ENCODE measurements around the gene MED23.

The MED23 gene

DNA sequence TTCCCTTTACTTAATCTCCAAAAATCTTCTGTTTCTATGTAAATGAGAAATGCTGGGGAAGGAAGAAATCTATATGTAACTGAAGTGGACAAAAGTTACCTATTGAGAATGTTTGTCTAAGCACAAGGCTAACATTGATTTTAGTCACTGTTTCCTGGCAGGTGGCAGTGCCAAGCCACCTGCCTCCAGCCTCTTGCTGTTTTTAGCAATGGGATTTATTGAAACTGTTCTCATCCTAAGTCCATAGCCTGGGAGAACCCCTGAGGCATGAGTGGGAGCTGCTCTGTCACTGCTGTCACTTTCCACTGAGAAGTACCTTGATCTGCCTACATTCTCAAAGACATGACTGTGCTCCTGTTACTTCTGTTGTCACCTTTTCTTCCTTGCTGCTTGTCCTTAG, 23.7 kb upstream of the MED23 start:
- TF ChIP-seq, protein P1, sequence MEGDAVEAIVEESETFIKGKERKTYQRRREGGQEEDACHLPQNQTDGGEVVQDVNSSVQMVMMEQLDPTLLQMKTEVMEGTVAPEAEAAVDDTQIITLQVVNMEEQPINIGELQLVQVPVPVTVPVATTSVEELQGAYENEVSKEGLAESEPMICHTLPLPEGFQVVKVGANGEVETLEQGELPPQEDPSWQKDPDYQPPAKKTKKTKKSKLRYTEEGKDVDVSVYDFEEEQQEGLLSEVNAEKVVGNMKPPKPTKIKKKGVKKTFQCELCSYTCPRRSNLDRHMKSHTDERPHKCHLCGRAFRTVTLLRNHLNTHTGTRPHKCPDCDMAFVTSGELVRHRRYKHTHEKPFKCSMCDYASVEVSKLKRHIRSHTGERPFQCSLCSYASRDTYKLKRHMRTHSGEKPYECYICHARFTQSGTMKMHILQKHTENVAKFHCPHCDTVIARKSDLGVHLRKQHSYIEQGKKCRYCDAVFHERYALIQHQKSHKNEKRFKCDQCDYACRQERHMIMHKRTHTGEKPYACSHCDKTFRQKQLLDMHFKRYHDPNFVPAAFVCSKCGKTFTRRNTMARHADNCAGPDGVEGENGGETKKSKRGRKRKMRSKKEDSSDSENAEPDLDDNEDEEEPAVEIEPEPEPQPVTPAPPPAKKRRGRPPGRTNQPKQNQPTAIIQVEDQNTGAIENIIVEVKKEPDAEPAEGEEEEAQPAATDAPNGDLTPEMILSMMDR (conservative IDR thresholded peaks at IDR 0.05; ENCODE audit: low read depth, low read length) = no peak
- H3K4me3 ChIP-seq (ENCODE audit: low read length) = no peak overlapping the region
- no peak for DNase-seq (ENCODE audit: low read depth)

DNA sequence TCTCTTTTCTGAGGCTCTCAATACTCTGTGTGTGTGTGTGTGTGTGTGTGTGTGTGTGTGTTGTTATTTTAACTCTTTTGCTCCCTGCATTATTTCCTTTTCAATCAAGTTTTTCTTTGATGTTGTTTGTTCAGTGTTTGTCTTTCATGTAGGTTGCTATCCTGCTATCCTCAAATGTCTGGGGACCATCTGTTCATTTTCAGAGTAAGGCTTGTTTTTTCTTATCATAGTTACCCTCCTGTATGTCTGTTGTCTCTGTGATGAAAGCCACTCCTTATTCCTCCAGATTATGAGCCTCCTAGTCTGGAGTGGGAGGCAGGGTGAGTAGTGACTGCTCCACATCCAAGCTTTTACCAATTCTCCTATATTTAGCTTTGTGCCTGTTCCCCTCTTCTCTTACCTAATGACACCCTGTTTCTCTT, 18.2 kb upstream of the MED23 start:
- TF ChIP-seq, protein P1 (conservative IDR thresholded peaks at IDR 0.05; ENCODE audit: low read depth, low read length) = no peak
- DNase-seq (ENCODE audit: low read depth) = no peak
- H3K4me3 ChIP-seq (ENCODE audit: low read length) = no peak overlapping the region

DNA sequence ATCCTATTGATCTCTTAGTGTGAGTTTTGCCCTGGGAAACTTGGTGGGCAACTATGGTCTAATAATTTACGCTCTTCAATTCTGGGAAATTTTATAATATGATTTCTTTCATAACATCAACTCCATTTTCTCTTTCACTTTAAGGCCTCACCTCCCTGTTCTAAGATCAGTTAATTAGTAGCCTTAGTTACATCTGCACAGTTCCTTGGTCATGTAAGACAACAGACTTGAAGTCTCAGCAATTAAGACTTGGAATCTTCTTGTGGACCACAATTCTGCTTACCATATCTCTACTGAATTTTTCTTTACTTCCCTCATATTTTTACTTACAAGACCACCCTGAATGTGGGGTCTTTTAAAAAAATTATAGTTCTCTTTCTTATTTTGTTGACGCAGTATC, 17.8 kb upstream of the MED23 start:
- TF ChIP-seq, protein P1 (conservative IDR thresholded peaks at IDR 0.05; ENCODE audit: low read depth, low read length) = no peak
- no peak overlapping the region for H3K4me3 ChIP-seq (ENCODE audit: low read length)
- no peak for DNase-seq (ENCODE audit: low read depth)

DNA sequence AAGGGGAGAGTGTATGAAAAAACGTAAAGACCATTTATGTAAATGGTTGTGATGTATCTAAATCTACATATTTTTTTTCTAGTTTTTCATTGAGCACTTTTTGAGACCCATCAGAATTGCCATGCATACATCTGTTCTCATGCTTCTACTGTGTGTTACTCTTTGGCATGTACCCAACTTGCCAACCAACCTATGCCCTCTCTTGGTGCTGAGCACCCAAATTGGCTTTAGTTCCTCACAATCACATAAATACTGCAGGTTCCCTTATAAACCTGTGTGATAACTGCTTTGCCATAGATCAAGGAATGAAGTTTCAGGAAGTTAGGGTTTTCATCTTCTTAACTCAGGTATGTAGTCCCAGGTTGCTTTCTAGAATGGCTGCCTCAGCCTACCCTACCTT, 16.9 kb upstream of the MED23 start:
- TF ChIP-seq, protein P1 (conservative IDR thresholded peaks at IDR 0.05; ENCODE audit: low read depth, low read length) = no peak
- DNase-seq (ENCODE audit: low read depth) = no peak
- no peak overlapping the region for H3K4me3 ChIP-seq (ENCODE audit: low read length)

DNA sequence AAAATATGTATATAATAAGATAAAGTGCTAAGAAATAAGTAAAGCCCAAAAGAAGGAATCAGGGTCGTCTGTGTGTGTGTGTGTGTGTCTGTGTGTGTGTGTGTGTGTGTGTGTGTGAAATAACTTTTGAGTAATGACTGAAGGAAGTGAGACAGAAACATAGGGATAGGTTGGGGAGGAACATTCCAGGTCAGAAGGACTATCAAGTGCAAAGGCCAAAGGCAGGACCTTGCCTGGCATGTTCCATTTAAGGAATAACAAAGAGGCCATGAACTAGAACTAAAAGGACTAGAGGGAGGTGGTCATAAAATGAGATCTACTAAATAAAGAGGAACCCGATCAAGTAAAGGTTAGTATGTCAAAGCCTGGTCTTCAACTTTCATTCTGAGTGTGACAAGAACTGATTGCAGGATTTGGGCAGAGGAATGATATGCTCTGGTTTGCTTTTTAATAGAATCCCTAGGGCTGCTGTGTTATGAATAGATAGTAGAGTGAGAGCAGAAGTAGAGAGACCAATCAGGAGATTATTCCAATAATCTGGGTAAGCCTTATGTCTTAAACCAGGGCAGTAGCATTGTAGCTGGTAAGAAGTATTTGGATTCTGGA, 15.9 kb upstream of the MED23 start:
- no peak overlapping the region for H3K4me3 ChIP-seq (ENCODE audit: low read length)
- DNase-seq (ENCODE audit: low read depth) = no peak
- TF ChIP-seq, protein P1 (conservative IDR thresholded peaks at IDR 0.05; ENCODE audit: low read depth, low read length) = no peak

DNA sequence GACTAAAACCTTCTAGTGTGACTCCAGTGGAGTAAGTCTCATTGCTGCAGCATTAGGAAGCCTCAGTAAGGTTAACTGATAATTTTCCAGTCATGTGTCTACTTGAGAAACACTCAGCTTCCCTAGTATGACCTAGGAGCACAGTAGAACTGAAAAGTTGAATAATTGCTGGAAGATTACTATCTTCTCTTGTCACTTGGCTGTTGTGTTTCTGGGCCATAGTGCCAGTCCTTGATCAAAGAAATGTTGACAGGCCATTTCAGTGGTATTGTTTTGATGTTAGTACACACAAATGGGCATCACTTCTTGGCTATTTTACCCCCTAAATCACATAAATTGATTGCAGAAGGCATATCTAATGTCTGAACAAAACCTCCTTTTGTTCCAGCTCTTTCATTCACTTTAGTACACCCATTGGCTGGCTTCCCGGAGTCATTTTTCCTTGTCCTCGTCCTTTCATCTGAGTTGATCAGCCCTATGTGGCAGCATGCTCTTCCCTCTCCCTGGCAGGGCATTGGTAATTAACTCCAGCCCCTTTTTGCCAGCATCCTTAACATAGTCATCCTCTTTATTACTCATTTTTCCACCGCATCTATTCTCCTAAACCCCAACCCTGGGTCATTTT, 15.1 kb upstream of the MED23 start:
- DNase-seq (ENCODE audit: low read depth) = no peak
- TF ChIP-seq, protein P1 (conservative IDR thresholded peaks at IDR 0.05; ENCODE audit: low read depth, low read length) = no peak
- H3K4me3 ChIP-seq (ENCODE audit: low read length) = no peak overlapping the region

DNA sequence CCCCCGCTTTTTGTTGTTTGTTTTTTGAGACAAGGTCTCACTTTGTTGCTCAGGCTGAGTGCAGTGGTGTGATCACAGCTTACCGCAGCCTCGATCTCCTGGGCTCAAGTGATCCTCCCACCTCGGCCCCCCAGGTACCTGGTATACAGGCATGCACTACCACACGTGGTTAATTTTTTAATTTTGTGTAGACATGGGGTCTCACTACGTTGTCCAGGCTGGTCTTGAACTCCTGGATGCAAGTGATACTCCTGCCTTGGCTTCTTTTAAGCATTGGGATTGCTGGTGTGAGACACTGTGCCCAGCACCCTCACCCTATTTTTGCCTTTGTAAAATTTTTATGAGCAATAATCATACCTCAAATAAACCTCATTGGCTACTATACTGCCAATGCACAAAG, 14.5 kb upstream of the MED23 start:
- TF ChIP-seq, protein P1 (conservative IDR thresholded peaks at IDR 0.05; ENCODE audit: low read depth, low read length) = no peak

More for the DNA sequence above, 14.5 kb upstream of the MED23 start:
- H3K4me3 ChIP-seq (ENCODE audit: low read length) = no peak overlapping the region
- no peak for DNase-seq (ENCODE audit: low read depth)
